ENCODE results near the gene FKBP5.

The FKBP5 gene

GRCh38 chr6:35663447-35664235, 25.1 kb downstream of the FKBP5 start:
- DNase-seq (ENCODE audit: low spot score) = no peak

- no peak for DNase-seq (ENCODE audit: low spot score)
Measured at GRCh38 chr6:35662999-35663398, 25.7 kb downstream of the FKBP5 start.

GRCh38 chr6:35654883-35655282, 33.8 kb downstream of the FKBP5 start:
- DNase-seq (ENCODE audit: low spot score) = no peak

- DNase-seq (ENCODE audit: low spot score) = no peak
Measured at GRCh38 chr6:35651244-35651643, 37.5 kb downstream of the FKBP5 start.

GRCh38 chr6:35650015-35650414, 38.7 kb downstream of the FKBP5 start:
- no peak for DNase-seq (ENCODE audit: low spot score)

GRCh38 chr6:35648203-35648602, 40.5 kb downstream of the FKBP5 start:
- no peak for DNase-seq (ENCODE audit: low spot score)

GRCh38 chr6:35647400-35647799, 41.3 kb downstream of the FKBP5 start:
- no peak for DNase-seq (ENCODE audit: low spot score)

- DNase-seq (ENCODE audit: low spot score) = no peak
Measured at GRCh38 chr6:35643162-35643535, 45.6 kb downstream of the FKBP5 start.

- no peak for DNase-seq (ENCODE audit: low spot score)
Measured at GRCh38 chr6:35642471-35643161, 46.1 kb downstream of the FKBP5 start.

- no peak for DNase-seq (ENCODE audit: low spot score)
Measured at GRCh38 chr6:35640017-35640664, 48.6 kb downstream of the FKBP5 start.

GRCh38 chr6:35638679-35639078, 50.0 kb downstream of the FKBP5 start:
- DNase-seq (ENCODE audit: low spot score) = no peak

- DNase-seq (ENCODE audit: low spot score) = no peak
Measured at GRCh38 chr6:35637911-35638310, 50.8 kb downstream of the FKBP5 start.

GRCh38 chr6:35635601-35636597, 52.8 kb downstream of the FKBP5 start:
- no peak for DNase-seq (ENCODE audit: low spot score)

GRCh38 chr6:35634316-35634715, 54.4 kb downstream of the FKBP5 start:
- DNase-seq (ENCODE audit: low spot score) = no peak

- no peak for DNase-seq (ENCODE audit: low spot score)
Measured at GRCh38 chr6:35633579-35634089, 55.1 kb downstream of the FKBP5 start.

GRCh38 chr6:35629876-35630378, 58.8 kb downstream of the FKBP5 start:
- DNase-seq (ENCODE audit: low spot score) = no peak

GRCh38 chr6:35626401-35626800, 62.3 kb downstream of the FKBP5 start:
- DNase-seq (ENCODE audit: low spot score) = no peak

GRCh38 chr6:35624341-35625070, 64.2 kb downstream of the FKBP5 start:
- DNase-seq (ENCODE audit: low spot score) = no peak

GRCh38 chr6:35622283-35622682, 66.4 kb downstream of the FKBP5 start:
- DNase-seq (ENCODE audit: low spot score) = no peak

GRCh38 chr6:35620706-35621105, 68.0 kb downstream of the FKBP5 start:
- DNase-seq (ENCODE audit: low spot score) = no peak

- DNase-seq (ENCODE audit: low spot score) = no peak
Measured at GRCh38 chr6:35613762-35614161, 75.0 kb downstream of the FKBP5 start.
